ENCODE data around the gene PACSIN2. TPM values are rescaled to one million over a fixed set of nuclear protein-coding genes. Genes with fewer than 3 reads are reported as not detected.

PACSIN2 gene
- total and polyA plus RNA-seq, 2 of the 13 experiments (the other 11 are each of a cell fraction or from before 2014, with no cell fraction given), result 54.1 to 68.8 TPM

DNA sequence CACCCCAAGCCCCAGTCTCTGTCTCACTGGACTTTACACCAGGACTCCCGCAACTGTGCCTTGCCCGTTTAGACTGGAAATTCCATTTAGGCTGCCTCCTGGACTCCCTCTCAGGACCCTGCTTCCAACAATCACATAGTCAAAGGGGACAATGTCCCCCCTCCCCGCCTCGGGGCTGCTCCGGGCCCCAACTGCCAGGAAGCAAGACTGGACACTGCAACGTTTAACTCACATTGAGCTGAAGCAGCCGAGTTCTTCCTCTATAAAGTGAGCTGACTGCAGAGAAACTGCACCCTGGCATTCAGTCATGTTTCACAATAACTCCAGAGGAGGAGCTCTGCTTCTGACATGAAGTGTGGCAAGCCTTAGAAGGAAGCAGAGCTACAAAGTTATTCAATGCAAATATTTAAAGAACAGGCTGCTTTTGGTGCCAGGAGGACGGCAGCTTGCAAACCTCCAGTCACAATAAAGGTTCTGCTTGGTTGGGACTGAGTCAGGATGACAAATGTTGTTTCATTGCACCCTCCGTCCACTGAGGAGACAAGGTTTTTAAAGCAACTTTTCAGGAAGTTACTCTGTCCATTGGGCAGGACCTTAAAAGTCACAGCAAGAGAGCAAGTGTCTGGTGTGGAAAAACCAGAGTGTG, 19.9 kb downstream of the PACSIN2 start (continued):
- TF ChIP-seq, protein P1, sequence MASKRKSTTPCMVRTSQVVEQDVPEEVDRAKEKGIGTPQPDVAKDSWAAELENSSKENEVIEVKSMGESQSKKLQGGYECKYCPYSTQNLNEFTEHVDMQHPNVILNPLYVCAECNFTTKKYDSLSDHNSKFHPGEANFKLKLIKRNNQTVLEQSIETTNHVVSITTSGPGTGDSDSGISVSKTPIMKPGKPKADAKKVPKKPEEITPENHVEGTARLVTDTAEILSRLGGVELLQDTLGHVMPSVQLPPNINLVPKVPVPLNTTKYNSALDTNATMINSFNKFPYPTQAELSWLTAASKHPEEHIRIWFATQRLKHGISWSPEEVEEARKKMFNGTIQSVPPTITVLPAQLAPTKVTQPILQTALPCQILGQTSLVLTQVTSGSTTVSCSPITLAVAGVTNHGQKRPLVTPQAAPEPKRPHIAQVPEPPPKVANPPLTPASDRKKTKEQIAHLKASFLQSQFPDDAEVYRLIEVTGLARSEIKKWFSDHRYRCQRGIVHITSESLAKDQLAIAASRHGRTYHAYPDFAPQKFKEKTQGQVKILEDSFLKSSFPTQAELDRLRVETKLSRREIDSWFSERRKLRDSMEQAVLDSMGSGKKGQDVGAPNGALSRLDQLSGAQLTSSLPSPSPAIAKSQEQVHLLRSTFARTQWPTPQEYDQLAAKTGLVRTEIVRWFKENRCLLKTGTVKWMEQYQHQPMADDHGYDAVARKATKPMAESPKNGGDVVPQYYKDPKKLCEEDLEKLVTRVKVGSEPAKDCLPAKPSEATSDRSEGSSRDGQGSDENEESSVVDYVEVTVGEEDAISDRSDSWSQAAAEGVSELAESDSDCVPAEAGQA (IDR thresholded peaks at IDR 0.05; ENCODE audit: low read depth), result no peak
- TF ChIP-seq, protein P1 (CRISPR knock-in tag; IDR thresholded peaks at IDR 0.05; ENCODE audit: borderline replicate concordance), result 0 out of 2 replicates have a peak, but pooled peaks have one; percentile 44
- TF ChIP-seq, protein P2, sequence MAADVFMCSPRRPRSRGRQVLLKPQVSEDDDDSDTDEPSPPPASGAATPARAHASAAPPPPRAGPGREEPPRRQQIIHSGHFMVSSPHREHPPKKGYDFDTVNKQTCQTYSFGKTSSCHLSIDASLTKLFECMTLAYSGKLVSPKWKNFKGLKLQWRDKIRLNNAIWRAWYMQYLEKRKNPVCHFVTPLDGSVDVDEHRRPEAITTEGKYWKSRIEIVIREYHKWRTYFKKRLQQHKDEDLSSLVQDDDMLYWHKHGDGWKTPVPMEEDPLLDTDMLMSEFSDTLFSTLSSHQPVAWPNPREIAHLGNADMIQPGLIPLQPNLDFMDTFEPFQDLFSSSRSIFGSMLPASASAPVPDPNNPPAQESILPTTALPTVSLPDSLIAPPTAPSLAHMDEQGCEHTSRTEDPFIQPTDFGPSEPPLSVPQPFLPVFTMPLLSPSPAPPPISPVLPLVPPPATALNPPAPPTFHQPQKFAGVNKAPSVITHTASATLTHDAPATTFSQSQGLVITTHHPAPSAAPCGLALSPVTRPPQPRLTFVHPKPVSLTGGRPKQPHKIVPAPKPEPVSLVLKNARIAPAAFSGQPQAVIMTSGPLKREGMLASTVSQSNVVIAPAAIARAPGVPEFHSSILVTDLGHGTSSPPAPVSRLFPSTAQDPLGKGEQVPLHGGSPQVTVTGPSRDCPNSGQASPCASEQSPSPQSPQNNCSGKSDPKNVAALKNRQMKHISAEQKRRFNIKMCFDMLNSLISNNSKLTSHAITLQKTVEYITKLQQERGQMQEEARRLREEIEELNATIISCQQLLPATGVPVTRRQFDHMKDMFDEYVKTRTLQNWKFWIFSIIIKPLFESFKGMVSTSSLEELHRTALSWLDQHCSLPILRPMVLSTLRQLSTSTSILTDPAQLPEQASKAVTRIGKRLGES (CRISPR knock-in tag; IDR thresholded peaks at IDR 0.05; ENCODE audit: borderline replicate concordance), result 0 out of 2 replicates have a peak, but pooled peaks have one; percentile 46
- no peak for TF ChIP-seq NFIB (CRISPR knock-in tag; IDR thresholded peaks at IDR 0.05; ENCODE audit: borderline replicate concordance)
- TF ChIP-seq SOX5 (CRISPR knock-in tag; IDR thresholded peaks at IDR 0.05; ENCODE audit: borderline replicate concordance), result peak; percentile 84
- no peak for TF ChIP-seq TCF12 (IDR thresholded peaks at IDR 0.05)
- TF ChIP-seq TCF12 (CRISPR knock-in tag; IDR thresholded peaks at IDR 0.05), result no peak; the same call in 1 of the 2 replicates
- TF ChIP-seq TCF7L2 (IDR thresholded peaks at IDR 0.05; ENCODE audit: low read depth, low read length), result no peak
- TF ChIP-seq MAF1 (CRISPR knock-in tag; IDR thresholded peaks at IDR 0.05; ENCODE audit: borderline replicate concordance), result peak; percentile 56; the same call in 1 of the 2 replicates
- no peak; the same call in 2 of the 3 replicates for TF ChIP-seq MXI1 (IDR thresholded peaks at IDR 0.05; ENCODE audit: borderline replicate concordance, low read depth, low read length)
- peak; percentile 85 for TF ChIP-seq NCOA2 (CRISPR knock-in tag; IDR thresholded peaks at IDR 0.05)
- TF ChIP-seq SNAPC2 (CRISPR knock-in tag; IDR thresholded peaks at IDR 0.05), result no peak
- no peak; the same call in 1 of the 2 replicates for TF ChIP-seq ZBTB3 (CRISPR knock-in tag; IDR thresholded peaks at IDR 0.05; ENCODE audit: borderline replicate concordance, low read depth)
- TF ChIP-seq ZNF256 (CRISPR knock-in tag; conservative IDR thresholded peaks at IDR 0.05), result no peak
- no peak for TF ChIP-seq MYPOP (CRISPR knock-in tag; IDR thresholded peaks at IDR 0.05)
- TF ChIP-seq ZBTB39 (CRISPR knock-in tag; IDR thresholded peaks at IDR 0.05), result no peak
- no peak for TF ChIP-seq EZH2 (conservative IDR thresholded peaks at IDR 0.05; ENCODE audit: low read depth, low read length)
- peak; percentile 91 for TF ChIP-seq SRF (IDR thresholded peaks at IDR 0.05; ENCODE audit: low read depth, low read length)
